GM19328 (cell line): ENCODE measurements around the gene DNER.
"Not testable (repeated sequence)": the region's sequence is repeated elsewhere in the genome, so short reads cannot be mapped to it uniquely, and the experiment has no call there.

Experiments
- ATAC-seq: cut with Tn5 transposase; IDR thresholded peaks from one replicate; pipeline ENCODE4 v1.9.1; 2021; ENCODE audit warnings: mild to moderate bottlenecking, moderate library complexity; ENCODE audit not compliant: unreplicated experiment

The DNER gene

DNA sequence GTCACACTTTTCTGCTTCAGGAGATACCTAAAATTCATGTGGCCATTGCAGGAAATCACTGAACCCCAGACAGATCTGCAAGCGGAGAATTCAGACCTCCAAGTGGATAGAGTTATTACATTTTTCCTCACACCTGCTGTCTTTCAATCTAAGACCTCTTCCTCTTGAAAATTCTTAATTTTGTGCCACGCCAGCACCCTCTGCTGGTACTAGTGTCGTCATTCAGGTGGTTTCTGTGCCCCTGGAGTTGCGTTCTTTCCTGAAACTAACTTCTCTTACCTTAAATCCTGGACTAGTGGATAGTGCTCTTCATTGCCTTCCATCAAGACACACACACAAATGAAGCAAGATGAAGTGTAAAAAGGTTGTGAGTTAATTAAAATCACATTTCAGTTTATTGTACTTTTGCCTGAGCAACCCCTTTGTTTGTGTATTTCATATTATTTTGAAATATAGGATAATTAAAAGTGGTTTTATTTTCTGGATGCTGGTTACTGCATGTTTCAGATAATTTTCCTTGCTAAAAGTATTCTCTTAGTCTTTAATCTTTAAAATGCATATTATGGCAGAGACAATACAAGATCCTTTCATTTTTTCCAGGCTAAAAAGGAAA is 1.6 kb upstream of the DNER start:
- ATAC-seq, result no peak

DNA sequence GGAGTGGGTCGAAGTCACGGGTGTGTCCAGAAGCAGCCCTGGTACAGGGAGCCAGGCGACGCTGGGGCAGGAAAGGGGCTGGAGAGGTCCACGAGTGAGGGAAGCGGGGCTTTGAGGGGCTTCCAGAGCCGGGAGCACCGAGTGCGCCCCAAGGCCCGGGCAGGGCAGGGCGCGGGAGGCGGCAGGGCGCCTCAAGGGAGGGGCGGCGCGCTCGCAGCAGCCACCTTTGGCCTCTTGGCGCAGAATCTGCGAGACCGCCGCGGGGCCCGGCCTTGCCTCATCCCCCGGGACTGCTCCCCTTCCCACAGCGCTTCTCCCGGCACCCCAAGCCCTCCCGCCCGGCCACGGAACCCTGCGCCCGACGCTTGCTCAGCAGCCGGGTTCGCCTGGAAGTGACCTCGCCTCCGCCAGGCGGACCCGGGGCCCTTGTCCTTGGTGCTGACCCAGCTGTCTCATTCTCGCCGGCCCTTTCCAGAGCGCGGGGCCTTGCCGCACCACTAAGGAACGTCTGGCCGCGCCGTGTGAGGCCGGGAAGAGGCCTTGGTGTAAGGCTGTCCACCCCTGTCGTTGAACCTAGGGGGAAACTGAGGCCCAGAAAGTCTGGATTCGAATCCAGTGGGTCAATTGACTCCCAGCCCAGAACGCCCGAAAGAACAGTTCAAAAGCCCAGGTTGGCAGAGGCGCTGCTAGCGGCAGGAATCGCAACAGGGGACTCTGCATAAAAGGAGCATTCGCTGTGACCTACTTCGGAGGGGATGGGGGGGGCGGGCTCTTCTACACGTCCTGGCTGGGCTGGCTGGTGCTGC is 584 bp upstream of the DNER start:
- ATAC-seq, result peak; percentile 25

DNA sequence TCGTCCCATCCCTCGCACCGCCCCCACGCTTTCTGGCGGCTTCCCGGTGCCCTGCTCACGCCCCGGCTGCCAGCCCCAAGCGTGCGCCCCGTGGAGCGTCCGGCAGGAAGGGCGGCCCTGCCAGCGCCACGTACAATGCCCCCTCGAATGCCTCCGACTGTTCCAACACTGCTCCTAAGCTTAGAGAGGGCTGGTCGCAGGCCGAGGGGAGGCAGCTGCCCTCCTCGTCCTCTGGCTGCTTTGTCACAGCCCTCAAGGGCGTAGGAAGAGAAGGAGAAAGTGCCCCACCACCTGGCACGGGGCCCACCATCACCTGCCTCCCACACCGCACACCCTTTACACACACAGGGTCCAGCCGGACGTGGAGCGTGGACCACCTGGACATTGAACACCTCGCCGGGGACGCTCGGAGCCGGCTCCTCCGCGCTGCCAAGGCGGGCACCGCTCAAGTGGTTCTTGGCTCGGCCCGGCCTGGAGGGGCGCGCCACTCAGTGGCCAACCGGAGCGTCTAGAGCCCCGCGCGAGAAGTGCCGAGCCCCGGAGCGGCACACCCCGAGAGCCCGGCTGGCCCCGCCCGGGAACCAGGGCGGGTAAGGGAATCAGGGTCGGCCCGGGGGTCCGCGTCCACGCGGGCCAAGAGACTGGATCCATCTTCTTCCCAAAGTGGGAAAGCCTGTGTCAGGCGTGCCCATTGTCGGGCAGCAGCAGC is 830 bp downstream of the DNER start:
- ATAC-seq, result no peak

DNA sequence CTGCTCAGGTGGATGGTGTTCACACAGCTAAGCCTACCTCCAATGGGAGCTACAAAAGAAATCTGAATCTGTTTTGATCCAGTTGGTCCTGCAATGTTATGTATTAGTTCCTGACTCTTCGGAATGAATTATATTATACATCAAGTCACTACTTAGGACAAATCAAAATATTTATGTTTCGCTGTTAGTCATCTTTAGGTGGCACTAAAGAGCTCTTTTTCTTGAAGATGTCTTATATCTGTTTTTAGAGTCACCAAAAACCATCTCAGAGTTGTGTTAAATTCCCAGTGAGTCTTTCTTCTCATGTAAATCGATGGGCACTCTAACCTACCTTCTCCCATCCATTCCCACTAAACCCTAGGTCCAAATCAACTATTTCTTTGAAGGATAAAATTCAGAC is 2.2 kb downstream of the DNER start:
- no peak for ATAC-seq

DNA sequence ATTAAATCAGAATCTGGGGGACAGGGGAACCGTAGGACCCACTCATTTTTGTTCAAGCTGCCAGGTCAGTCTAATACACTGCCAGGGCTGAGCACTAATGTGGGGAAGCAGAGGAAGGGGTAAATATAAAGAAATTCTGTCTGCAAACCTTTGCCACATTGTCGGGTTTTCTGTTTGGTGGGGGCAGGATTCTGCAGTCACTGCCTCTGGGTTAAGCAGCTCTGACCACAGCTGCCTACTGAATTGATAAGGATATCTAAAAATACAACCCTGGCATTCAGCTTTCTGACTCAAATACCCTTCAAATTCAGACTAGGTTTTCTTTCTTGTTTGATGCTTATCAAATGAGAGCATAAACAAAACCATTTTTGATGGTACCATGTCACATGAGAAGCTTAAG is 6.0 kb downstream of the DNER start:
- no peak for ATAC-seq

DNA sequence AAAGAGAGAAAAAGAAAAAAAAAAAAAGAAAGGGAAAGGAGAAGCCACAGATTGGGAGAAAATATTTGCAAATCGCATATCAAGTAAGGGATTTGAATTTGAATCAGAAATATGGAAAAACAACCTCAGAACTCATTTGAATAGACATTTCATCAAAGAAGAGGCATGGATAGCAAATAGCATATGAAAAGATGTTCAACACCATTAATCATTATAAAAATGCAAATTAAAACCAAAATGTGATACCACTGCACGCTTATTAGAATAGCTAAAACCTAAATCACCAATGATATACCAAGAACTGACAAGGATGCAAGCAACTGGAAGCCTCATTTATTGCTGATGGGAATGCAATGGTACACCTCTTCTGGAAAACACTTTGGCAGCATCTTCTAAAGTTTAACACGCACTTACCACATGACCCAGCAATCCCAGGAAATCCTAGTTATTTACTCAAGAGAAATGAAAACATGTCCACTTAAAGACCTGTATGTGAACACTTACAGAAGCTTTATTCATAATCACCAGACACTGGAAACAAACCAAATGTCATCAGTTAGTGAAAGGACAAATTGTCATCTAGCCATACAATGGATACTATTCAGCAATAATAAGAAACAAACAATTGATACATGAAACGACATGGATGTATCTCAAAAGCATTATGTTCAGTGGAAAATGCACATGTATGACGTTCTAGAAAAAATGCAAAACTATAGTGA is 10.3 kb downstream of the DNER start:
- ATAC-seq, result no peak

DNA sequence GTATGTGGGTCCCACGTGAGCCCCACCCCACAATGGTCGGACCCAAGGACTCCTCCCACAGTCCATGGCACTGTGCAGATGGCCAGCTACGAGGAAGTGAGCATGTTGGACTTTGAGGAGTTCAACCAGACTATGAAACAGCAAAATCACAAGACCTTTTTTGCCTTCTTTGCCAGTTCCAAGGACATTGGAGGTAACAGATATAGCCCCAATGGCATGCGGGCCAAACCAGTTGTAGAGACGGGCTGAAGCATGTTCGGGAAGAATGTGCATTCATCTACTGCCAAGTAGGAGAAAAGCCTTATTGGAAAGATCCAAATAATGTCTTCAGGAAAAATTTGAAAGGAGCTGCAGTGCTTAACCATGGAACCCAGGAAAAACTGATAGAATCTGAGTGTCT is 12.6 kb downstream of the DNER start:
- ATAC-seq, result no peak

DNA sequence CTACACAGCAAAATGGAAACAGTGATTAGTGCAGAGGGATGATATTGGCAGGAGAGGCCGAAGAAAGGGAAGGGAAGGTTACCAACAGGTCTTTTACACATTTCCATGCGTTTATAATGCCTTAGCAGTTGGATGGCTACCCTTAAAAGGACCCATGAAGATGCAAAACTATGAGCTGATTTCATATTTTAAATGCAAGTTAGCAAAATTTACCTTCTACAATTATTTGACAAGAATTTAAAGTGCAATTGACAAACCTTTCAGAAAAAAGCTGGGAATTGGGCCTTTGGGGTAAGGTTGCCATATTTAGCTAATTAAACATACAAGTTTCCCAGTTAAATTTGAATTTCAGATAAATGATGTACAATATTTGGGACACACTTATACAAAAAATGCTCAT is 13.3 kb downstream of the DNER start:
- no peak for ATAC-seq

DNA sequence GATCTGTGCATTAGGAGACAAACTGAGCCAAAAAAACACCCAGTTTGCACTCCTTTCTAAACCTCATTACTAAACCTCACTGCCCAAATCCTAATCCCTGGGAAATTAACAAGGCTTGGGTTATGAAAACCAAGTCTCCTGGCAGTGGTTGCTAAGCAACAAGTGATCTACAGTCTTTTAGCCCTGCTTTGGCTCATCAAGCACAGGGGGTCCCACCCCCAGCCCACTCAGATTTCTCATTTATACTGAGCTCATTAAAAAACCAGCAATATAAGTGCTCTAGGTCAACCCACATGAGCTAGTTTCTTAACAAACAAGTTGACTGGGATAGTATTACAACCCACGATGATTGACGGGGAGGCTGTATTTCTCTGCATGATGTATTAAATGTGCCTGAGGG is 18.4 kb downstream of the DNER start:
- no peak for ATAC-seq

DNA sequence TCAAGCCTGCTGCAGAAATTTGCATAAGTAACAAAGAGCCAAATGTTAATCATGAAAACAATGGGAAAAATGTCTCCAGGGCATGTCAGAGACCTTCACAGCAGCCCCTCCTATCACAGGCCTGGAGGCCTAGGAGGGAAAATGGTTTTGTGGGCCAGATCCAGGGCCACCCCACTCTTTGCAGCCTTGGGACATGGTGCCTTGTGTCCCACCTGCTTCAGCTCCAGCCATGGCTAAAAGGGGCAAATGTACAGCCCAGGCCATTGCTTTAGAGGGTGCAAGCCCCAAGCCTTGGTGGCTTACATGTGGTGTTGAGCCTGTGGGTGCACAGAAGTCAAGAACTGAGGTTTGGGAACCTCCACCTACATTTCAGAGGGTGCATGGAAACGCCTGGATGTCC is 20.5 kb downstream of the DNER start:
- ATAC-seq, result not testable (repeated sequence)

DNA sequence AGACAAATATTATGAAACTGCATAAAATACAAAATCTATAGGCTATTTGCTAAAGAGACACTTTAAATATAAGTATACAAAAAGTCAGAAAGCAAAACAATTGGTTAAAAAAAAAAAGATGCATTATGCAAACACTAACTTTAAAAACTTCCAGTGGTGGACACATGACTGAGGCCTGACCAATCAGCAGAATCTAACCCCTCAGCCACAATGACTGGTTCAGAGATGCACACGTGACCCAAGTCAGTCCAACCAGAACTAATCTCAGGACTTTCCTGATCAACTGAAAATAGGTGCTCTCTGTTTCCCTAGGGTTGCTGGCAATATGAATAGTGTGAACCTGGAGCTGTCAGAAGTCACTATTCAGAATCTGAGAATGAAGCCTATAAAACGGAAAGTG is 22.7 kb downstream of the DNER start:
- no peak for ATAC-seq

DNA sequence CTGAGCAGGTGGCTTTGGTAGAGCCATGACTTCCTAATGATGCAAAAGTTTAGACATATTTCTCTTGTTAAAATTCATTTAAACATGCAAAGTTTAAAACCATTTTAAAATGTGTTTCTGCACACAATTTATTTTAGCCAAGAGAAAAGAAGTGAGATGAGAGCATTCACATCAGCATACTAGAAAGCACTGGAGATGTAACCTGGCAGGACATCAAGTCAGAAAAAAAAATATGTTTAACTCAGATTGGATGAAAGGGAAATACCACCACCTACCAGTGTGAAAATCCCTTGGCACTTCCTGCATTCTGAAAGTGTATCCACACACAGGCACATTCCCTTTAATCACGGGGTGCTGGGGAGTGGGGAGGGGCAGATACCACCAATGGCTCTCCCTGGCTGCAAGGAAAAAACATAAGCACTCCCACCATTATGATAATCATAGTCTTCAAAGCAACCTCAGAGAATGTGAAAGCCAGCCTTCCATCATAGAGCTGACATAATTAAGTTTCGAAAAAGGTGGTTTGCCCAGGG is 25.0 kb downstream of the DNER start:
- ATAC-seq, result no peak

DNA sequence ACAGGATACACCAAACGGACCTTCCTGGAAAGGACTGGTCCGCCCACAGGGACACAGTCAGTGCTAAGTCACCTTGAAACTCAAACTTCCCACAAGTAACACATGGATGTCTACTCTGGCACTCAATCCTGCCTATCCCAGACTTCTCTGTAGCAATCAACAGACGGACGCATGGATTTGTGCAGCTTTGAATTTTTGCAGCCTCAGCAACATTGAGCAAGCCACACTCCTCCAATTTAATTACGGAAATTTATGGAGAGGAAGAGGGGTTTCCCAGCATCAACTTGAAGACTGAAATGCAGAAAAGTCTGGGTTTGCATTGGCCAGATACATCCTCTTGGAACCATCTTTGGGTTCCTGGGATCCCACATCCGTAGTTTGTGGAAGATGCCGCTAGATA is 26.2 kb downstream of the DNER start:
- ATAC-seq, result no peak

DNA sequence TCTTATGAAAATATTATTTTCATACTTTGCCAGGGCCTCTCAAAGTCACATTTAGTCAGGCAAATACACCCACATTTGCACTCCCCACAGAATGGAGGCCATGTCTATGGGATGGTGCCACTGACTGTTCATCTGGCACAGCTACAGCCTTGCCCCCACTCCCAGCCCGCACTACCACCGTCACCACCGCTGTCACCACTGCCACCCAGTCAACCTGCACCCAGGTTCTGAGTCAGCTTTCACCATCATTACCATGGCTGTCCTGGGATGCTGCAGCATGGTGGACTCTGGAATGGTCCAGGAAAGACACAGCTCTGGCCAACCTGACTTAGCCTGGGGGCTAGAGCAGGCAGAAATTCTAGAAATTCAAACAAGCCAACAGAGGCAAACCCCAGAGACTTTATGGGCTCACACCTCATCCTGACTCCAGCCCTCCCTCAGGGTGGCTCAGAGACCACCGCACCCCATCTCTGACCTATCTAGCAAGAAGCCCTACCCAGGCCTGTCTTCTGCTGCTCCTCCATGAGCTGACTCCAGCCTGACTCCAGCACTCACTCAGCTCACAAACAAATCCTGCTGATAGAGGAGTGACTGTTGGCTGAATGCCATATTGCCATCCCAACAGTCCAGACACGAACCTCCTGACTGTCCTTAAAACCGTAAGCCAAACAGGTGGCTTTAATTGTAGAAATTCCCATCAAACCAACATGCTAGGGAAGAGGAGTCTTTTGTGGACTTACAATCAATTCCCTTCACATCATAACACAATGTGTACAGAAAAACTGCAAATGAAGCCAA is 28.0 kb downstream of the DNER start:
- no peak for ATAC-seq

DNA sequence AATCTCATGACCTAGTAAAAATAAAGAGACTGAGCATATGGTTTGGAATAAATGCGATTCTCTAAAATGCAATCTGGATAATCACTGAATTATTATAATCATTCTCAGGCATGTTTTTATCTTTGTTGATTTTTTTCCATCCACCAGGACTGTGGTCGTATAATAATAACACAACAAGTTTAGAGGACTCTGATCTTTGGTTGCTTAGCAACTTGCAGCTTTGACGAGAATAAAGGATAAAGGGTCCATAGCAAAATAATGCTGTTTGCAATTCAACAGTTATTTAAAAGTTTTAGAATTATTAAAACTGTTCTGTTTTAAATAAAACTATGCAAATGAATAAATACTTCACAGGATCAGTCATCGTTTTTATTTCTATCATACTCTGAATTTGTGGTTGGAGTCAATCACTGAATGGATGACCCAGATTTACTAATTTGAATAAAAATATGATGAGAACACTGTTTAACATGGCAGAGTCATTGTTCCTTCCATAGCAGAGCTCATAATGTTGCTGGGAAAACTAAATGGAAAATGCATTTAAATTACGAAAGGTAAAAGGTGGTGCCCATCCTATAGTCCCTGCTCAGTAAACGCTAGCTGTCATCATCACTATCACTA is 29.3 kb downstream of the DNER start:
- ATAC-seq, result no peak

DNA sequence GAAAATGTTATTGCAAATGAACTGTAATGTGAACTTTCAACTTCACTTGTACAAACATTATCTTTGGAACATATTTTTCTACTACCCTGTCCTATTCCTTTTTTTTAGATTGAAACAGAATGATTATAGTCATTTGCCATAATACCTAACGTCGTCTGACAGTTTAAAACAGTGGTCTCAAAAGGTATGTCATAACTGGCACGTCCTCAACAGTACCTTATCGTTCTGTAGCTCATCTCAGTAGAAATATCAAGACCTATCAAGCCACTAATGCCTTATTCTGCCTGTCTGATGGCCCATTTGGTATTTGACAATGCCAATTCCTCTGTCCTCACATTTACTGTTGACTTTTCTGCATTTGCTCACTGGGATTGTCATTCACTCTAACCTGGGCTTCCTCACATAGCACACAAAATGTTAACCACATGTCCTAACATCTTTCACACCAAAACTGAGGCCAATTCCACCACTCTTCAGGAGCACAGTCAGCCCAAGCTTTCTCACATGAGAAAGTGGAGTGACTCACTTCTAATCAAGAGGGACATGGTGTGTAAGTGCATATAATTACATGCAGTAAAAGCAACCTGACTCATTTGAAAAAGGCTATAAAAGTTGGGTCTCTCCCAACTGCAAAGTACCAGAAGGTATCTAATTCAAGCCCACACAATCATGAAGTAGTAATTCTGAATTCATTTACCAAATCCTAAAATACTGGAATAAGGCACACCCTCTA is 34.8 kb downstream of the DNER start:
- ATAC-seq, result no peak

DNA sequence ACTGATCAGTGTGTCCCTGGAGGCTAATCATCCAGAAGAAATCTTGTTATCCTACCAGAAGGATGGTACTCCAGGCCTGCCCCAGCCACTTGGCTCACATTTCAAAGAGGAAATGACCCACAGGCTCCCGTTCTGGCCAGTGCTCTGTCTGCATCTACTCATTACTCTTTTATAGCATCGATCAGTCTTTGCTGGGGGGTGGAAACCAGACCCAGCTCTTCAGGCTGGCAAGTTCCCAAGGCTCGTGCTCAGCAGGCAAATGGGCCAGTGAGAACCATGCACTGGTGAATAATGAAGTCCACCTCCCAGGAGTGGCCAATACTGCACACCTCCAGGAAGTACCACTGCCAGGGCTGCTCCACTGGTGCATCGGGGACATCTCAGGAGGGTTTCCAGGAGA is 38.8 kb downstream of the DNER start:
- ATAC-seq, result no peak

DNA sequence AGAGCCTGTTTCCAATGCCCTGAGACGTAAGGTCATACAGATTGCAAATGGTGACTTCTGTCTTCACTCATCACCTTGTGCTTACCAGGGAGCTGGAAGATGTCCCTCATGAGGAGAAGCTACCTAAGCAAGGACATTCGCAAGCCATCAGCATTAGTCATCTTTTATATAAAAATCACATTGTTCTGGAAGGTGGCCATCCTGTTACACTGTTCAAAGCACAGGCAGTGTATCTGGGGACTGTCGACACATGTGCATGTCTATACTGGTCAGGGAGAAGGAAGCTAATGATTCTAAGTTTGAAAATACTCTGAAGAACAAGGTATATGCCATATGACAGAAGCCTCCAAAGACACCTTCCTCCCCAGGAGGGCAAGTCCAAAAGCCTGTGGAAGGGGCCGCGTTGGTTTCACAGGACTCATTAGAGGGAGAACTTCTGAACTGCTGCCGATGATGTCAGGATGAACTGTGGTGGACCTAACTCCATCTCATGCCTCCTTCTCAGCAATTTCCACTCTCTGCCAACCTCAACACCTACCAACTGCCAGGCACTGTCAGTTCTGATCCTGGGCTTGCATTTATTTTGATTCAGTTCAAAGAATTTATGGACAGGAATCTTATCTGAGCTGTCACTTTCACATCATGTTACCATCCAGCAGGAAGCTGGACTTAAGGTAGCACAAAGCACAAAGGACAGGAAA is 39.4 kb downstream of the DNER start:
- ATAC-seq, result no peak

DNA sequence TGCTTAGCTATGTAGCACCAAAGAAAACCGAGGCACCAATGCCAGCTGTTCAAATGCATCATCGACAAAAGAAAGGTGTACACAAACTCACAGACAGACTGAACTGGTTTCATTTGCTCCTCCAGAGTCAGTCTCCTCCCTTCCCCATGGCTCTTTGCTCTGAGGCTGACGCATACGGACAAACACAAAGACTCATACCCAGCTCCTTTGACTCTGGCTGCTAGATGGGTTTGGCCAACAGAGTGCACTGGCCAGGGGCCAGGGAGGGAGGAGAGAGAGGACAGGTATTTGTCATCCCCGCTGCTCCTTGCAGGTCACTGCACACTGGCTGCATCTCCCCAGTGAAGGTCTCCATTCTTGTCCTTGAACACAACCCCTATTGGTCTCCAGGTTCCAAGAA is 40.7 kb downstream of the DNER start:
- ATAC-seq, result no peak
